GM23338 (cell line): Measurements from ENCODE around the gene SPTBN2. TPM values are rescaled to one million over a fixed set of nuclear protein-coding genes. Genes with fewer than 3 reads are reported as not detected.

Experiments
- ATAC-seq: fragments of 200-7000 bp; cut with Tn5 transposase; 3 replicates; pipeline ENCODE4 v1.9.1; 2020
- DNase-seq: peaks from one replicate; pipeline ENCODE4 v3.0.0-alpha.2; 2015; ENCODE audit warnings: low spot score
- H2AFZ ChIP-seq: fragments of 200-600 bp; sonication (generic); 2 replicates; pipeline ENCODE4 v1.8.0; 2016; ENCODE audit warnings: antibody characterized with exemption, mild to moderate bottlenecking, moderate library complexity
- H3F3A ChIP-seq: fragments of 200-600 bp; sonication (generic); replicated peaks from 2 replicates; pipeline ENCODE4 v1.8.0; 2017; ENCODE audit warnings: antibody characterized with exemption, mixed run types, low read depth
- H3K27ac ChIP-seq: fragments of 200-600 bp; sonication (generic); 2 replicates; pipeline ENCODE4 v1.6.1; 2016; ENCODE audit warnings: low read depth
- H3K27me3 ChIP-seq: fragments of 200-600 bp; sonication (generic); 2 replicates; pipeline ENCODE4 v1.8.0; 2016; ENCODE audit warnings: mild to moderate bottlenecking, mixed run types, moderate library complexity; ENCODE audit not compliant: insufficient read depth
- H3K36me3 ChIP-seq: fragments of 200-600 bp; sonication (generic); 2 replicates; pipeline ENCODE4 v1.8.0; 2016; ENCODE audit warnings: mild to moderate bottlenecking; ENCODE audit not compliant: insufficient read depth
- H3K4me1 ChIP-seq: fragments of 200-600 bp; sonication (generic); 2 replicates; pipeline ENCODE4 v1.8.0; 2016; ENCODE audit warnings: mild to moderate bottlenecking, moderate library complexity; ENCODE audit not compliant: insufficient read depth
- H3K4me2 ChIP-seq: fragments of 200-600 bp; sonication (generic); 2 replicates; pipeline ENCODE4 v1.7.1; 2017; ENCODE audit warnings: mixed run types
- H3K4me3 ChIP-seq: fragments of 200-600 bp; sonication (generic); 2 replicates; pipeline ENCODE4 v1.6.1; 2016; ENCODE audit warnings: mixed run types
- H3K79me2 ChIP-seq: fragments of 200-600 bp; sonication (generic); replicated peaks from 2 replicates; pipeline ENCODE4 v1.8.0; 2017; ENCODE audit warnings: mild to moderate bottlenecking; ENCODE audit not compliant: insufficient read depth
- H3K9me2 ChIP-seq: fragments of 200-600 bp; sonication (generic); 2 replicates; pipeline ENCODE4 v1.8.0; 2017; ENCODE audit not compliant: insufficient read depth
- H4K20me1 ChIP-seq: fragments of 200-600 bp; sonication (generic); replicated peaks from 2 replicates; pipeline ENCODE4 v1.8.0; 2017; ENCODE audit warnings: mild to moderate bottlenecking; ENCODE audit not compliant: insufficient read depth
- H3K27ac Mint-ChIP-seq: 2 replicates; pipeline ENCODE4 v1.8.0; 2020; ENCODE audit warnings: inconsistent platforms, mild to moderate bottlenecking, moderate library complexity, mixed read lengths
- H3K27me3 Mint-ChIP-seq: 3 replicates; pipeline ENCODE4 v1.8.0; 2022; ENCODE audit warnings: low read depth, mild to moderate bottlenecking, moderate library complexity, mixed read lengths, inconsistent platforms; ENCODE audit not compliant: insufficient read depth, poor library complexity
- H3K36me3 Mint-ChIP-seq: 3 replicates; pipeline ENCODE4 v1.8.0; 2021; ENCODE audit warnings: low read depth, mild to moderate bottlenecking, inconsistent platforms, moderate library complexity, mixed read lengths
- H3K4me1 Mint-ChIP-seq: 3 replicates; pipeline ENCODE4 v1.8.0; 2020; ENCODE audit warnings: mild to moderate bottlenecking, inconsistent platforms, mixed read lengths
- H3K4me3 Mint-ChIP-seq: 3 replicates; pipeline ENCODE4 v1.8.0; 2021; ENCODE audit warnings: moderate library complexity, mild to moderate bottlenecking, inconsistent platforms, mixed read lengths
- H3K9me3 Mint-ChIP-seq: 3 replicates; pipeline ENCODE4 v1.8.0; 2020; ENCODE audit warnings: moderate library complexity, mild to moderate bottlenecking, inconsistent platforms, mixed read lengths
- CREB1 ChIP-seq: fragments of 250-450 bp; sonication (Bioruptor Pico); IDR thresholded peaks from 2 replicates; pipeline ENCODE4 v1.5.0; 2020; ENCODE audit warnings: low read depth, mild to moderate bottlenecking, moderate library complexity
- polyA plus RNA-seq: library from polyadenylated mRNA; unstranded; fragments of >200 nt; fragmentation: Nextera tagmentation; extraction: Ambion mirVana; gene quantifications from 2 replicates; pipeline ENCODE4 v1.2.1, GENCODE V29; 2016
- total RNA-seq: library from RNA; depleted of rRNA; stranded (reverse); fragments of >200 nt; shearing (Covaris generic); gene quantifications from 2 replicates; pipeline ENCODE4 v1.2.3, GENCODE V29; 2014
- TF ChIP-seq, protein P1 (sequence below), 2 experiments: fragments of 200-600 bp in 1 of 2; sonication (generic) in 1 of 2; conservative IDR thresholded peaks; 2 replicates each; pipeline versions ENCODE4 v1.5.1 to v1.6.1; 2016 to 2017; ENCODE audit warnings: antibody characterized with exemption in 2 of 2, low read depth in 2 of 2, mild to moderate bottlenecking in 2 of 2, moderate library complexity in 1 of 2
- TF ChIP-seq, protein P2 (sequence below): fragments of 250-450 bp; sonication (Bioruptor Pico); IDR thresholded peaks from 2 replicates; pipeline ENCODE4 v1.5.0; 2020; ENCODE audit warnings: mild to moderate bottlenecking, moderate library complexity

SPTBN2 gene
- total and polyA plus RNA-seq, 2 experiments from 2014 or later: 7.7 to 49.1 TPM

DNA sequence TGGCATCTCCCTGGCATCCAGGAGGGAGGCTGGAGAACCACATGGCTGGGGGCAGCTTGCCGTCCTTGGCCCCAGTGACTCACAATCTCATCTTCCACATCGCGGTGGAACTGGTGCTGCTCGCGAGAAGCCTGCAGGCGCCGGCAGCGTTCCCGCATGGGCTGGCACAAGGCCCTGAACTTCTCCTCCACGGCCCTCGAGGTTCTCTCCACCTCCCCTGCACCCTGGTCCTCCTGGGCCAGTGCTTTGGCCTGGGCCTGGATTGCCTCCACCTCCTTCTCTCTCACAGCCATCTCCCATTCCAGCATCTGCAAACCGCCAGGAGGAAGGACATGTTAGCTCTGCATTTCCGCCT is 35.0 kb downstream of the SPTBN2 start:
- Histone ChIP-seq H2AFZ (no peak overlapping the region), H3K4me2 (no peak overlapping the region), H4K20me1 (no peaks in the 10 kb centered on the region), H3K4me3 (no peak overlapping the region), H3K4me1 (no peaks in the 10 kb centered on the region), H3K27ac (no peak overlapping the region), H3K9me2 (no peaks in the 10 kb centered on the region), H3K27me3 (no peaks in the 10 kb centered on the region), H3F3A (no peaks in the 10 kb centered on the region), H3K36me3 (no peaks in the 10 kb centered on the region), H3K79me2 (no peaks in the 10 kb centered on the region)
- no peak for DNase-seq
- ATAC-seq: no peak
- TF ChIP-seq, protein P1, sequence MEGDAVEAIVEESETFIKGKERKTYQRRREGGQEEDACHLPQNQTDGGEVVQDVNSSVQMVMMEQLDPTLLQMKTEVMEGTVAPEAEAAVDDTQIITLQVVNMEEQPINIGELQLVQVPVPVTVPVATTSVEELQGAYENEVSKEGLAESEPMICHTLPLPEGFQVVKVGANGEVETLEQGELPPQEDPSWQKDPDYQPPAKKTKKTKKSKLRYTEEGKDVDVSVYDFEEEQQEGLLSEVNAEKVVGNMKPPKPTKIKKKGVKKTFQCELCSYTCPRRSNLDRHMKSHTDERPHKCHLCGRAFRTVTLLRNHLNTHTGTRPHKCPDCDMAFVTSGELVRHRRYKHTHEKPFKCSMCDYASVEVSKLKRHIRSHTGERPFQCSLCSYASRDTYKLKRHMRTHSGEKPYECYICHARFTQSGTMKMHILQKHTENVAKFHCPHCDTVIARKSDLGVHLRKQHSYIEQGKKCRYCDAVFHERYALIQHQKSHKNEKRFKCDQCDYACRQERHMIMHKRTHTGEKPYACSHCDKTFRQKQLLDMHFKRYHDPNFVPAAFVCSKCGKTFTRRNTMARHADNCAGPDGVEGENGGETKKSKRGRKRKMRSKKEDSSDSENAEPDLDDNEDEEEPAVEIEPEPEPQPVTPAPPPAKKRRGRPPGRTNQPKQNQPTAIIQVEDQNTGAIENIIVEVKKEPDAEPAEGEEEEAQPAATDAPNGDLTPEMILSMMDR (conservative IDR thresholded peaks at IDR 0.05; ENCODE audit: low read depth in 2 of 2): no peak
- TF ChIP-seq, protein P2, sequence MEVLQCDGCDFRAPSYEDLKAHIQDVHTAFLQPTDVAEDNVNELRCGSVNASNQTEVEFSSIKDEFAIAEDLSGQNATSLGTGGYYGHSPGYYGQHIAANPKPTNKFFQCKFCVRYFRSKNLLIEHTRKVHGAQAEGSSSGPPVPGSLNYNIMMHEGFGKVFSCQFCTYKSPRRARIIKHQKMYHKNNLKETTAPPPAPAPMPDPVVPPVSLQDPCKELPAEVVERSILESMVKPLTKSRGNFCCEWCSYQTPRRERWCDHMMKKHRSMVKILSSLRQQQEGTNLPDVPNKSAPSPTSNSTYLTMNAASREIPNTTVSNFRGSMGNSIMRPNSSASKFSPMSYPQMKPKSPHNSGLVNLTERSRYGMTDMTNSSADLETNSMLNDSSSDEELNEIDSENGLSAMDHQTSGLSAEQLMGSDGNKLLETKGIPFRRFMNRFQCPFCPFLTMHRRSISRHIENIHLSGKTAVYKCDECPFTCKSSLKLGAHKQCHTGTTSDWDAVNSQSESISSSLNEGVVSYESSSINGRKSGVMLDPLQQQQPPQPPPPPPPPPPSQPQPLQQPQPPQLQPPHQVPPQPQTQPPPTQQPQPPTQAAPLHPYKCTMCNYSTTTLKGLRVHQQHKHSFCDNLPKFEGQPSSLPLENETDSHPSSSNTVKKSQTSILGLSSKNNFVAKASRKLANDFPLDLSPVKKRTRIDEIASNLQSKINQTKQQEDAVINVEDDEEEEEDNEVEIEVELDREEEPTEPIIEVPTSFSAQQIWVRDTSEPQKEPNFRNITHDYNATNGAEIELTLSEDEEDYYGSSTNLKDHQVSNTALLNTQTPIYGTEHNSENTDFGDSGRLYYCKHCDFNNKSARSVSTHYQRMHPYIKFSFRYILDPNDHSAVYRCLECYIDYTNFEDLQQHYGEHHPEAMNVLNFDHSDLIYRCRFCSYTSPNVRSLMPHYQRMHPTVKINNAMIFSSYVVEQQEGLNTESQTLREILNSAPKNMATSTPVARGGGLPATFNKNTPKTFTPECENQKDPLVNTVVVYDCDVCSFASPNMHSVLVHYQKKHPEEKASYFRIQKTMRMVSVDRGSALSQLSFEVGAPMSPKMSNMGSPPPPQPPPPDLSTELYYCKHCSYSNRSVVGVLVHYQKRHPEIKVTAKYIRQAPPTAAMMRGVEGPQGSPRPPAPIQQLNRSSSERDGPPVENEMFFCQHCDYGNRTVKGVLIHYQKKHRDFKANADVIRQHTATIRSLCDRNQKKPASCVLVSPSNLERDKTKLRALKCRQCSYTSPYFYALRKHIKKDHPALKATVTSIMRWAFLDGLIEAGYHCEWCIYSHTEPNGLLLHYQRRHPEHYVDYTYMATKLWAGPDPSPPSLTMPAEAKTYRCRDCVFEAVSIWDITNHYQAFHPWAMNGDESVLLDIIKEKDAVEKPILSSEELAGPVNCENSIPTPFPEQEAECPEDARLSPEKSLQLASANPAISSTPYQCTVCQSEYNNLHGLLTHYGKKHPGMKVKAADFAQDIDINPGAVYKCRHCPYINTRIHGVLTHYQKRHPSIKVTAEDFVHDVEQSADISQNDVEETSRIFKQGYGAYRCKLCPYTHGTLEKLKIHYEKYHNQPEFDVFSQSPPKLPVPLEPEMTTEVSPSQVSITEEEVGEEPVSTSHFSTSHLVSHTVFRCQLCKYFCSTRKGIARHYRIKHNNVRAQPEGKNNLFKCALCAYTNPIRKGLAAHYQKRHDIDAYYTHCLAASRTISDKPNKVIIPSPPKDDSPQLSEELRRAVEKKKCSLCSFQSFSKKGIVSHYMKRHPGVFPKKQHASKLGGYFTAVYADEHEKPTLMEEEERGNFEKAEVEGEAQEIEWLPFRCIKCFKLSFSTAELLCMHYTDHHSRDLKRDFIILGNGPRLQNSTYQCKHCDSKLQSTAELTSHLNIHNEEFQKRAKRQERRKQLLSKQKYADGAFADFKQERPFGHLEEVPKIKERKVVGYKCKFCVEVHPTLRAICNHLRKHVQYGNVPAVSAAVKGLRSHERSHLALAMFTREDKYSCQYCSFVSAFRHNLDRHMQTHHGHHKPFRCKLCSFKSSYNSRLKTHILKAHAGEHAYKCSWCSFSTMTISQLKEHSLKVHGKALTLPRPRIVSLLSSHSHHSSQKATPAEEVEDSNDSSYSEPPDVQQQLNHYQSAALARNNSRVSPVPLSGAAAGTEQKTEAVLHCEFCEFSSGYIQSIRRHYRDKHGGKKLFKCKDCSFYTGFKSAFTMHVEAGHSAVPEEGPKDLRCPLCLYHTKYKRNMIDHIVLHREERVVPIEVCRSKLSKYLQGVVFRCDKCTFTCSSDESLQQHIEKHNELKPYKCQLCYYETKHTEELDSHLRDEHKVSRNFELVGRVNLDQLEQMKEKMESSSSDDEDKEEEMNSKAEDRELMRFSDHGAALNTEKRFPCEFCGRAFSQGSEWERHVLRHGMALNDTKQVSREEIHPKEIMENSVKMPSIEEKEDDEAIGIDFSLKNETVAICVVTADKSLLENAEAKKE (CRISPR knock-in tag): no peak
- no peak for TF ChIP-seq CREB1 (CRISPR knock-in tag)
- Mint-ChIP-seq H3K4me3 (no peak overlapping the region), H3K27me3 (peaks cover 10% of the 10 kb centered on the region), H3K36me3 (peaks cover 52% of the 10 kb centered on the region), H3K9me3 (no peaks in the 10 kb centered on the region), H3K4me1 (no peaks in the 10 kb centered on the region; the same call in 1 of the 3 replicates), H3K27ac (no peak overlapping the region)
